ENCODE data around the gene SLITRK6.

SLITRK6 gene, protein sequence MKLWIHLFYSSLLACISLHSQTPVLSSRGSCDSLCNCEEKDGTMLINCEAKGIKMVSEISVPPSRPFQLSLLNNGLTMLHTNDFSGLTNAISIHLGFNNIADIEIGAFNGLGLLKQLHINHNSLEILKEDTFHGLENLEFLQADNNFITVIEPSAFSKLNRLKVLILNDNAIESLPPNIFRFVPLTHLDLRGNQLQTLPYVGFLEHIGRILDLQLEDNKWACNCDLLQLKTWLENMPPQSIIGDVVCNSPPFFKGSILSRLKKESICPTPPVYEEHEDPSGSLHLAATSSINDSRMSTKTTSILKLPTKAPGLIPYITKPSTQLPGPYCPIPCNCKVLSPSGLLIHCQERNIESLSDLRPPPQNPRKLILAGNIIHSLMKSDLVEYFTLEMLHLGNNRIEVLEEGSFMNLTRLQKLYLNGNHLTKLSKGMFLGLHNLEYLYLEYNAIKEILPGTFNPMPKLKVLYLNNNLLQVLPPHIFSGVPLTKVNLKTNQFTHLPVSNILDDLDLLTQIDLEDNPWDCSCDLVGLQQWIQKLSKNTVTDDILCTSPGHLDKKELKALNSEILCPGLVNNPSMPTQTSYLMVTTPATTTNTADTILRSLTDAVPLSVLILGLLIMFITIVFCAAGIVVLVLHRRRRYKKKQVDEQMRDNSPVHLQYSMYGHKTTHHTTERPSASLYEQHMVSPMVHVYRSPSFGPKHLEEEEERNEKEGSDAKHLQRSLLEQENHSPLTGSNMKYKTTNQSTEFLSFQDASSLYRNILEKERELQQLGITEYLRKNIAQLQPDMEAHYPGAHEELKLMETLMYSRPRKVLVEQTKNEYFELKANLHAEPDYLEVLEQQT

DNA sequence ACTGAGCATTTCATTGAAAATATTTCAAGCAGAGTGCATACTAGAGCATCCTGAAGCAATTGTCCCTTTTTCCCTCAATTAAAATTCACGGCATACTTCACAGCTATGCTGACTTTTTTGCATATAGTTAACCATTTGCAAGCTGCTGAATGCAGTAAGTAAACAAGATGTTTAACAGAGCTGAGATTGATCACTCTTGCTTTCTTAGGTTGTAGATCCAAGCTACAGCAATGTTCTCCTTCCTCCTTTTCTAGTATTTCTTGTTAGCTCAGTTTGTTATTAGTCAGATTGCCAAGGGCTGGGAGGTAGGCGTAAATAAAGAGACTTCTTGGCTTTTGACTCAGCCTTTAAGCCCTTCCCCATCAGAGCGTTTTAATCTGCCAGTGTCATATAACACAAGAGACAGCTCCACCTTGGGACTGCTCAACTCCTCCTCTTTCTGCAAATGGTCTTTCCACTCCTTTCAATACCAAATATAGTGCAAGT is at the start of gene SLITRK6:
SLITRK6 (minus strand) TSS at position 323 of the 486 bp plus-strand sequence. CDS start 2,911 bp downstream, outside the sequence.
- Histone ChIP-seq H2AFZ (ENCODE audit: low read depth) (no peak within 1 kb of the TSS), H3K79me2 (ENCODE audit: insufficient read depth, low read depth) (no peaks in the 10 kb centered on the region), H3K27ac (no peak within 1 kb of the TSS), H3K9ac (no peak within 1 kb of the TSS), H3K27me3 (ENCODE audit: insufficient read depth, low read depth) (no peaks in the 10 kb centered on the region), H3K4me2 (no peak within 1 kb of the TSS), H3K4me1 (ENCODE audit: low read depth, poor library complexity, severe bottlenecking) (no peaks in the 10 kb centered on the region), H3K36me3 (ENCODE audit: insufficient read depth) (no peaks in the 10 kb centered on the region), H3K4me3 (IDR thresholded peaks at IDR 0.05; ENCODE audit: insufficient read depth, low read depth, low read length) (no peak within 1 kb of the TSS), H4K20me1 (ENCODE audit: insufficient read depth) (no peaks in the 10 kb centered on the region)
- TF ChIP-seq, protein P1, sequence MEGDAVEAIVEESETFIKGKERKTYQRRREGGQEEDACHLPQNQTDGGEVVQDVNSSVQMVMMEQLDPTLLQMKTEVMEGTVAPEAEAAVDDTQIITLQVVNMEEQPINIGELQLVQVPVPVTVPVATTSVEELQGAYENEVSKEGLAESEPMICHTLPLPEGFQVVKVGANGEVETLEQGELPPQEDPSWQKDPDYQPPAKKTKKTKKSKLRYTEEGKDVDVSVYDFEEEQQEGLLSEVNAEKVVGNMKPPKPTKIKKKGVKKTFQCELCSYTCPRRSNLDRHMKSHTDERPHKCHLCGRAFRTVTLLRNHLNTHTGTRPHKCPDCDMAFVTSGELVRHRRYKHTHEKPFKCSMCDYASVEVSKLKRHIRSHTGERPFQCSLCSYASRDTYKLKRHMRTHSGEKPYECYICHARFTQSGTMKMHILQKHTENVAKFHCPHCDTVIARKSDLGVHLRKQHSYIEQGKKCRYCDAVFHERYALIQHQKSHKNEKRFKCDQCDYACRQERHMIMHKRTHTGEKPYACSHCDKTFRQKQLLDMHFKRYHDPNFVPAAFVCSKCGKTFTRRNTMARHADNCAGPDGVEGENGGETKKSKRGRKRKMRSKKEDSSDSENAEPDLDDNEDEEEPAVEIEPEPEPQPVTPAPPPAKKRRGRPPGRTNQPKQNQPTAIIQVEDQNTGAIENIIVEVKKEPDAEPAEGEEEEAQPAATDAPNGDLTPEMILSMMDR (conservative IDR thresholded peaks at IDR 0.05; ENCODE audit: low read depth, low read length), result no peak

DNA sequence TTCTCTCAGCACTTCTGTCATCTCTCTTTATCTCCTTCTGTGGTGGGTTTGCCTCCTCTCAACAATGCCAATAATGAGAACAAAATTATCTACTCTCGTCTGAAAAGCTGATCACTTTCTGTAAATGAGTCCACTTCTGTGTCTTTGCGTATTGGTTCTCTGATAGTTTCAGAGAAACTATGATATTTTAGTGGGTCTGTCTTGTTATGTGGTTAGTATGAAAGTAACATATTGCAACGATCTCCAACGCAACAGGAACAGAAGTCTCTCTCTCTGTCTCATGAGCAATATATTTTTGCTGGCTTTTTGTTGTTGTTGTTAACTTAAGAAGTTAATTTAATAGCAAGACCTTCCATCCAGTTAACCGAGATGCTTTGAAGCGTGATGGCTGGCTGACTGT is 47.8 kb upstream of the SLITRK6 start:
- Histone ChIP-seq H3K27ac (no peak overlapping the region), H3K36me3 (ENCODE audit: insufficient read depth) (no peaks in the 10 kb centered on the region), H3K27me3 (ENCODE audit: insufficient read depth, low read depth) (no peaks in the 10 kb centered on the region), H4K20me1 (ENCODE audit: insufficient read depth) (no peaks in the 10 kb centered on the region), H3K4me1 (ENCODE audit: low read depth, poor library complexity, severe bottlenecking) (no peaks in the 10 kb centered on the region), H2AFZ (ENCODE audit: low read depth) (no peak overlapping the region), H3K4me3 (IDR thresholded peaks at IDR 0.05; ENCODE audit: insufficient read depth, low read depth, low read length) (no peak overlapping the region), H3K9ac (no peak overlapping the region), H3K79me2 (ENCODE audit: insufficient read depth, low read depth) (no peaks in the 10 kb centered on the region), H3K4me2 (no peak overlapping the region)
- TF ChIP-seq, protein P1 (conservative IDR thresholded peaks at IDR 0.05; ENCODE audit: low read depth, low read length), result no peak

DNA sequence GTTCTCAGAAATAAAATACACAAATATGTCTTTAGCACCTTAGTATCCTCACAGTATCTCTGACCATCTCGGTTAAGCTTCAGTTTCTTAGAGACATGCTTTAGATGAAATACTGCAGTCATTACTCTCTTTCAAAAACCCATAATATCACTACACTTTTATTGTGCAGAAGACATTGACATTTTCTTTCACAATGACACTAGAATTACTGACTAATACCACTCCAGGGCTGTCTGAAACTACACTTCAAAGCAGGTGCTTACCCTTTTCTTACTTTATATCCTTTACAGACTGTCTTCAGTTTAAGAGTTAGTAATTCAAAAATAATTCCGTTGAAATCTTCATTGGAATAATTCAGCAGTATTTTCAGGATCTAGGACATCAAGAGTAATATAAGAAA is 42.2 kb upstream of the SLITRK6 start:
- H3K4me2 ChIP-seq, result no peak overlapping the region
- H3K36me3 ChIP-seq (ENCODE audit: insufficient read depth), result no peaks in the 10 kb centered on the region
- no peak overlapping the region for H3K4me3 ChIP-seq (IDR thresholded peaks at IDR 0.05; ENCODE audit: insufficient read depth, low read depth, low read length)
- H3K79me2 ChIP-seq (ENCODE audit: insufficient read depth, low read depth), result no peaks in the 10 kb centered on the region
- no peak overlapping the region for H3K27ac ChIP-seq
- TF ChIP-seq, protein P1 (conservative IDR thresholded peaks at IDR 0.05; ENCODE audit: low read depth, low read length), result no peak
- no peaks in the 10 kb centered on the region for H3K4me1 ChIP-seq (ENCODE audit: low read depth, poor library complexity, severe bottlenecking)
- H2AFZ ChIP-seq (ENCODE audit: low read depth), result no peak overlapping the region
- H4K20me1 ChIP-seq (ENCODE audit: insufficient read depth), result no peaks in the 10 kb centered on the region
- no peaks in the 10 kb centered on the region for H3K27me3 ChIP-seq (ENCODE audit: insufficient read depth, low read depth)
- H3K9ac ChIP-seq, result no peak overlapping the region

DNA sequence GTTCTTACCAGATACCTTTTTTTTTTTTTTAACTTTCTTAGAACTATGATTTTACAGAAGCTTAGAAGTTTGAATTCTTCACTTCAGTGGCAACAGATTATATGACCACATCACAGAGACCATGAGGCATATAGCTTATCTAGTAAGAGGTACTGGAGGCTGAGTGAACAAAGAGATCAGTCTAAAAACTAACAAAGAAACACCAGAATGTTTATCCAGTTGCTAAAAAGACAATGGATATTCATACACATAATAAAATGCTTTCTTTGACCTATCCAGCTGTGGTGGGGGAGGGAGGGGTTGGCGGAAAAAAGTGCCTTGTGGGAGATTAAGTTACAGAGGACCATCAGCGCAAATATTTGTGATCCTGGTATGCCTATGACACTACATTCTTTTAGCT is 34.7 kb upstream of the SLITRK6 start:
- H3K36me3 ChIP-seq (ENCODE audit: insufficient read depth), result no peaks in the 10 kb centered on the region
- H3K4me1 ChIP-seq (ENCODE audit: low read depth, poor library complexity, severe bottlenecking), result no peaks in the 10 kb centered on the region
- H3K27ac ChIP-seq, result no peak overlapping the region
- H3K4me2 ChIP-seq, result no peak overlapping the region
- no peaks in the 10 kb centered on the region for H4K20me1 ChIP-seq (ENCODE audit: insufficient read depth)
- no peak overlapping the region for H3K9ac ChIP-seq
- no peaks in the 10 kb centered on the region for H3K27me3 ChIP-seq (ENCODE audit: insufficient read depth, low read depth)
- TF ChIP-seq, protein P1 (conservative IDR thresholded peaks at IDR 0.05; ENCODE audit: low read depth, low read length), result no peak
- no peak overlapping the region for H3K4me3 ChIP-seq (IDR thresholded peaks at IDR 0.05; ENCODE audit: insufficient read depth, low read depth, low read length)
- no peak overlapping the region for H2AFZ ChIP-seq (ENCODE audit: low read depth)
- no peaks in the 10 kb centered on the region for H3K79me2 ChIP-seq (ENCODE audit: insufficient read depth, low read depth)
